BJ (cell line): ENCODE measurements around the gene UGT2A3. TPM values are rescaled to one million over a fixed set of nuclear protein-coding genes. Genes with fewer than 3 reads are reported as not detected.

Source experiments
- CTCF ChIA-PET: fragments of 350-600 bp; formaldehyde crosslinking; extraction: SDS; loops from one replicate; lab custom pipeline; 2021; ENCODE audit warnings: antibody characterized with exemption, inconsistent platforms; lab: Yijun Ruan, JAX
- POLR2A ChIA-PET: fragments of 300-600 bp; sonication (Branson Sonifier 250); formaldehyde crosslinking; extraction: SDS; loops from one replicate; lab custom pipeline; 2021; ENCODE audit warnings: antibody characterized with exemption; lab: Charles Lee
- DNase-seq: peaks from one replicate; pipeline ENCODE4 v3.0.0-alpha.2; 2011; ENCODE audit warnings: low read depth
- H3K27me3 ChIP-seq: 2 replicates; pipeline ENCODE4 v1.6.0; 2011; ENCODE audit warnings: low read length; ENCODE audit not compliant: control insufficient read depth, insufficient read depth
- H3K36me3 ChIP-seq: 2 replicates; pipeline ENCODE4 v1.5.1; 2011; ENCODE audit warnings: low read length; ENCODE audit not compliant: control insufficient read depth, insufficient read depth
- H3K4me3 ChIP-seq: 2 replicates; pipeline ENCODE4 v1.5.1; 2011; ENCODE audit warnings: low read depth, mild to moderate bottlenecking, control low read depth, low read length
- polyA plus RNA-seq: library from polyadenylated mRNA; depleted of rRNA; stranded (reverse); fragments of >200 nt; gene quantifications from 2 replicates; pipeline ENCODE4 v1.2.3, GENCODE V29; 2011
- TF ChIP-seq, protein P1 (sequence below): IDR thresholded peaks from 2 replicates; pipeline ENCODE4 v1.5.1; 2011; ENCODE audit warnings: low read depth, mild to moderate bottlenecking, control low read depth, inconsistent platforms, low read length, moderate library complexity; ENCODE audit not compliant: insufficient read depth

The UGT2A3 gene
- polyA plus RNA-seq, 1 experiment = not detected

- TF ChIP-seq, protein P1, sequence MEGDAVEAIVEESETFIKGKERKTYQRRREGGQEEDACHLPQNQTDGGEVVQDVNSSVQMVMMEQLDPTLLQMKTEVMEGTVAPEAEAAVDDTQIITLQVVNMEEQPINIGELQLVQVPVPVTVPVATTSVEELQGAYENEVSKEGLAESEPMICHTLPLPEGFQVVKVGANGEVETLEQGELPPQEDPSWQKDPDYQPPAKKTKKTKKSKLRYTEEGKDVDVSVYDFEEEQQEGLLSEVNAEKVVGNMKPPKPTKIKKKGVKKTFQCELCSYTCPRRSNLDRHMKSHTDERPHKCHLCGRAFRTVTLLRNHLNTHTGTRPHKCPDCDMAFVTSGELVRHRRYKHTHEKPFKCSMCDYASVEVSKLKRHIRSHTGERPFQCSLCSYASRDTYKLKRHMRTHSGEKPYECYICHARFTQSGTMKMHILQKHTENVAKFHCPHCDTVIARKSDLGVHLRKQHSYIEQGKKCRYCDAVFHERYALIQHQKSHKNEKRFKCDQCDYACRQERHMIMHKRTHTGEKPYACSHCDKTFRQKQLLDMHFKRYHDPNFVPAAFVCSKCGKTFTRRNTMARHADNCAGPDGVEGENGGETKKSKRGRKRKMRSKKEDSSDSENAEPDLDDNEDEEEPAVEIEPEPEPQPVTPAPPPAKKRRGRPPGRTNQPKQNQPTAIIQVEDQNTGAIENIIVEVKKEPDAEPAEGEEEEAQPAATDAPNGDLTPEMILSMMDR = no peak
- DNase-seq = no peak
- Histone ChIP-seq H3K4me3 (no peak overlapping the region), H3K36me3 (no peaks in the 10 kb centered on the region), H3K27me3 (no peaks in the 10 kb centered on the region)
- CTCF ChIA-PET = interaction anchor here (0.7 kb wide), 1 partner anchor 228 kb away, joined by 3 read pairs; no protein-coding TSS in a partner anchor
- POLR2A ChIA-PET = no interaction called here
Measured at GRCh38 chr4:68954126-68954525, 2.5 kb upstream of the UGT2A3 start.

GRCh38 chr4:68953056-68953596, 1.5 kb upstream of the UGT2A3 start:
- H3K36me3 ChIP-seq = no peaks in the 10 kb centered on the region
- CTCF ChIA-PET = no interaction called here
- no peak for DNase-seq
- H3K27me3 ChIP-seq = no peaks in the 10 kb centered on the region
- no peak overlapping the region for H3K4me3 ChIP-seq
- TF ChIP-seq, protein P1 = no peak
- POLR2A ChIA-PET = no interaction called here

DNA sequence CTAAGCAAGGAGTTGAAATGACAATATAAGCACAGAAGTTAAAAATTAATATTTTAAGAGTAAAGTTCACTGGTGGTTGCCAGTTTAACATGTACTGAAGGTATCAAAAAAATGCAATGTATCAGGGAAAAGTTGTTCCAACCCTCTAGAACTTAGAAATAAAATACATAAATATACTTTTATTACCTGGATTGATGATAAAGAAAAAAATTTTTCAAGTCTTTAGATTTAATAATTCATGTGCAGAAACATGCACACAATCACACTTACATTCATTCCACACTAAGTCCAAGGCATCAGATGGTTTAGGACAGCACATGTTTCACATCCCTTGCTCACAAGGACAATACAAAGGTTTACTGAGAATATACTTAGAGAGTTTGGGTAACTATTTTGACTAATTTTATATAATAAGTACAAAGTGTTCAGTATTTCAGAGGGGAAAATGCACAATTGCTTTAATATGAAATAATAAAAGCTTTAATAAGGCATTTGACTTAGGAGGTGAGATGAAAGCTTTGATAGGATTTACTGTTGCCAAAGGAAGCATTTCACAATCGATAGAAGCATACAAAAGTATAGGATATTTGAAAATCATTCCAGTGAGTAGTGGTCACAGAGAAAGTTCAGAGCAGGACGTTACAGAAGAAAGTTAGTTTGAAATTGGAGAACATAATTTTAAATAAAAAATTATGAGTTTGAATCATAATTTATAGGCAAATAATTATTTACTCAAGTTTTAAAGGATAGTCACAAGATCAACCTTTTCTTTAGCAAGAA, 392 bp upstream of the UGT2A3 start:
- no peak for DNase-seq
- no peaks in the 10 kb centered on the region for H3K27me3 ChIP-seq
- CTCF ChIA-PET = no interaction called here
- TF ChIP-seq, protein P1 = no peak
- POLR2A ChIA-PET = no interaction called here
- no peaks in the 10 kb centered on the region for H3K36me3 ChIP-seq
- H3K4me3 ChIP-seq = no peak overlapping the region

DNA sequence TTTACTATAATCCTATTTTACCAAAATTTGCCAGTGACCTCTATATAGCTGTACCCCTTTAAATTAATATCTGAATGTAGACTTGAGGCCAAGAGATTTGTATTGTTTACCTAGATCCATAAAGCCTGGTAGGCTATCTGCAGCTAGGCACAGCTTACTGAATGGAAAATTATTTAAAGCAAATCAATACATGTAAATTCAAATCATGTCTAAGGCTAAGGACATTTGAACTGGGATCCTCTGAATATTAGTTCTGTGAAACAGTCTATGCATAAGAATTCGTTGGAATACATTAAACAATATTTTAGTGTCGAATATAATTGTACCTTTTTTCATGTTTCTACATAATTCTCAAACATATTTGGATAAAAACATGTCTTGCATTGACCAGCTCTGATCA, 1.6 kb downstream of the UGT2A3 start:
- ChIA-PET CTCF (no interaction called here), POLR2A (no interaction called here)
- no peak overlapping the region for H3K4me3 ChIP-seq
- H3K27me3 ChIP-seq = no peaks in the 10 kb centered on the region
- TF ChIP-seq, protein P1 = no peak
- H3K36me3 ChIP-seq = no peaks in the 10 kb centered on the region
- DNase-seq = no peak

- no peak for DNase-seq
- CTCF ChIA-PET = no interaction called here
- Histone ChIP-seq H3K4me3 (no peak overlapping the region), H3K36me3 (no peaks in the 10 kb centered on the region), H3K27me3 (no peaks in the 10 kb centered on the region)
- POLR2A ChIA-PET = no interaction called here
- TF ChIP-seq, protein P1 = no peak
Measured at GRCh38 chr4:68948985-68949384, 2.6 kb downstream of the UGT2A3 start.
